Aorta (tissue), 5 donors: ENCODE measurements around the gene LRRC10. TPM values are rescaled to one million over a fixed set of nuclear protein-coding genes. Genes with fewer than 3 reads are reported as not detected.

ENCODE experiments used
- ATAC-seq: fragments of 200-7000 bp; cut with Tn5 transposase; one replicate; pipeline ENCODE4 v1.9.1; 2022; ENCODE audit warnings: moderate library complexity; ENCODE audit not compliant: low FRiP score
- DNase-seq, 2 donors: peaks; one replicate each; pipeline ENCODE4 v3.0.0-alpha.2; 2020
- H3K27ac ChIP-seq, 2 donors: one replicate each; pipeline ENCODE4 v1.5.1; 2013; ENCODE audit warnings: low read length in 2 of 2, mild to moderate bottlenecking in 2 of 2, moderate library complexity in 2 of 2, control low read depth in 1 of 2, inconsistent platforms in 1 of 2, low read depth in 1 of 2
- H3K27me3 ChIP-seq, 2 donors: one replicate each; pipeline ENCODE4 v1.6.1; 2013; ENCODE audit warnings: control low read depth in 1 of 2, low read length in 1 of 2, mild to moderate bottlenecking in 1 of 2, moderate library complexity in 1 of 2; ENCODE audit not compliant: insufficient read depth in 2 of 2, control insufficient read depth in 1 of 2
- H3K36me3 ChIP-seq, 2 donors: one replicate each; pipeline ENCODE4 v1.6.1; 2013; ENCODE audit warnings: control low read depth in 1 of 2, low read length in 1 of 2, mild to moderate bottlenecking in 1 of 2; ENCODE audit not compliant: insufficient read depth in 2 of 2, control insufficient read depth in 1 of 2
- H3K4me1 ChIP-seq, 2 donors: one replicate each; pipeline ENCODE4 v1.6.1; 2013; ENCODE audit warnings: low read length in 2 of 2, control low read depth in 1 of 2, mild to moderate bottlenecking in 1 of 2, moderate library complexity in 1 of 2; ENCODE audit not compliant: insufficient read depth in 2 of 2, control insufficient read depth in 1 of 2
- H3K4me3 ChIP-seq, 2 donors: one replicate each; pipeline ENCODE4 v1.5.1; 2013; ENCODE audit warnings: low read length in 2 of 2, control low read depth in 1 of 2, mild to moderate bottlenecking in 1 of 2
- H3K9me3 ChIP-seq: one replicate; pipeline ENCODE4 v1.6.1; 2013; ENCODE audit warnings: mild to moderate bottlenecking, low read length; ENCODE audit not compliant: control insufficient read depth
- WGBS, 2 donors: extraction: QIAGEN DNeasy Blood & Tissue Kit; methylation state at CpG; one replicate each; pipeline ENCODE4 v1.1.7; 2013; 5-methylcytosine and 5-hydroxymethylcytosine counted together
- intact Hi-C, 2 donors: fragments of 100-400 bp; cut with DNase I; formaldehyde crosslinking; loops; one replicate each; pipeline versions ENCODE4 v1.14.2 to v1.15.0; 2022
- polyA plus RNA-seq, 2 donors: library from polyadenylated mRNA; stranded (reverse); fragments of 200-250 nt; gene quantifications; one replicate each; pipeline ENCODE4 v1.2.3, GENCODE V29; 2013
- total RNA-seq, 2 donors: library from RNA; stranded (reverse); fragmentation: NEBNext Ultra II Directional; extraction: Animal tissue kit (Norgen Biotek cat#: 25700); gene quantifications; one replicate each; pipeline ENCODE4 v1.2.1, GENCODE V29; 2021
- donor health status: healthy with polysubstance abuse.
- donor health status: Bipolar disorder and iron deficiency.
- donor health status: DM: no; HTN: no; CAD: no.
- donor health status: DM: no; HTN: no; CAD: no.
- donor health status: DM: yes; HTN: yes; CAD: no.

LRRC10 gene
- total and polyA plus RNA-seq, 4 donors, result 0.25 TPM; not detected in 3

DNA sequence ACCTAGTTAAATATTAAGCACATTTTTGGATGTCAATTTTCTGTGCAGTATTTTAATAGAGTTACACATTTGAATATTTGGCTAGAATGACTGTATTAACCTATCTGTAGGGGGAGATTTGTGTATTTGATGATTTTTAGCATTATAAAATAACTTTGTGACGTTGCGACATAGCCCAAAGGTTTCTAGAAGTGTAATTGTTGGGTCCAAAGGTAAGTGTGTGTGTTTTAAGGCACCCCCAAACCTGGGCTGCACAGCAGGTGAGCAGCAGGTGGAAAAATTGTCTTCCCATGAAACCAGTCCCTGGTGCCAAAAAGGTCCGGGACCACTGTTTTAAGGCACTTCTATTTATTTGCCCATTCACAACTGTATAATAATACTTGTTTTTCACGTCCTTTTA, 22.2 kb downstream of the LRRC10 start:
- intact Hi-C loops, result no loop called here
- H3K27ac ChIP-seq, result no peak overlapping the region
- H3K36me3 ChIP-seq, result peaks cover 2 to 7% of the 10 kb centered on the region in 2 donors
- ATAC-seq (no peak), DNase-seq (no peak)
- H3K27me3 ChIP-seq, result no peaks in the 10 kb centered on the region
- H3K4me3 ChIP-seq, result no peak overlapping the region
- H3K9me3 ChIP-seq, result no peaks in the 10 kb centered on the region
- H3K4me1 ChIP-seq, result peaks cover 0 to 1% of the 10 kb centered on the region in 2 donors
- WGBS, 2 donors, result 86 to 87% methylated on average over 4 of the region's 4 CpGs

DNA sequence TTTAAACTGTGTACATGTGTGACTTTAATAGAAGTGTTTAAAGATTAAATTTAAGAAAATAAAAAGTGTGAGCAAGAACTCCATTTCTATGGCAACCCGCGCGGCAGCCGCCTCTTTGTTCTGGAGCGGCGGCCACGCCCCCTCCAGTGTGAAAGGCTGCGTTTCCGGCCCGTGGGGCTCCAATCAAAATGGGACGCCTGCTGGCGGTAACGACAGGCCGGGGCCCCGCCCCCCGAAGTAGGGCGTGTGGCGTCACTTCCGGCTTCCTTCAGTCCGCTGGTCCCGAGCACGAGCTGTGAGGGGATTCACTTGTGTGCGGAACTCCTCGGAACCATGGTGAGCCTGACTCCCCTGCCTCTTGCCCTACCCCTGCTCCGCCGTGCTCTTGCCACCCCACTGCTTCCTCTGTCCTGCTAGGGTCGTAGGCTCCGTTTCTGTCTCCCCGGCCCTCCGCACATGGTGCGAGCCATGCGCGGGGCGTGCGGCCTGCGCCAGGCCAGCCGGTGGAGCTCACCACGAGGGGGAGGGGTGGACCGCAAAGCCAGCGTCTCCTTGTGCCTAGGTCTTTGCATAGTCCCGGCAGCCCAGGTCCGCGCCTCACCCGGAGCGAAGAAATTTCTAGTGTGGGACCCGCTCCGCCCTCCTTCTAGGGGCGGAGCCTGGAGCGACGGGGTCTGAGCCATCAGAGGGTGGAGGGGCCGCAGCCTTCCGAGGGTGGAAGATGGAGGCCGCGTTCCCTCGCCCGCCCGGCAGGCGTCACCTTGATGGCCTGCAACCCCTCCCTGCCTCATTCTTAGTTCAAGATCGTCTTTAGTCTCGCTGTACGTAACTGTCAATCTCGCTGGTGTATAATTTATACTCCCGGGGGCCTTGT, 25.3 kb downstream of the LRRC10 start, which contains the start of gene CCT2:
TSS of gene CCT2 (plus strand) at position 271 of the 874 bp plus-strand sequence. CDS start at position 334, 63 bp downstream.
- Histone ChIP-seq H3K27ac (peak within 1 kb of the TSS in 1 of 2 donors; percentile 43), H3K4me3 (peak within 1 kb of the TSS; percentile 52 to 62), H3K4me1 (peaks cover 0 to 1% of the 10 kb centered on the region in 2 donors), H3K9me3 (no peaks in the 10 kb centered on the region), H3K36me3 (peaks cover 2% of the 10 kb centered on the region in 2 donors), H3K27me3 (no peaks in the 10 kb centered on the region)
- ATAC-seq (peak; percentile 100), DNase-seq (peak; percentile 98 to 99)
- 0 to 1% methylated on average over 62 to 63 of the region's 63 CpGs for WGBS, 2 donors
- intact Hi-C loops, result no loop called here

DNA sequence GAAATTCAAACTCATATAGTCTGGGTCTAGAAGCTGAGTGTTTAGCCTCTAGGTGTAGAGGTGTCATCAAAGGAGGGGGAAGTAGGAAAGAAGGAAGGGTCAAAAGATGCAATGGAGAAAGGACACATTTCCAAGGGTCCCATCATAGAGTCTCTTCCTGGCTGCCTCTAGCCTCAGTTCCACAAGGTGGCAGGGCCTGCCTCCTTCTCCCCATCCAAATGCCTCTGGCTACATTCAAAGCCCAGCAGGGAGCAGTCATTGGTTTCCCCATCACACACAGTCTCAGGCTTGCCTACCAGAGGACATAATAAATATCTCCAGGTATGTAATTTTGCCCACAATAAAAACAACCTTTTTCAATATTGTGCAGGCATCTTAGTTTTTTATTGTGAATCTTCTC, 27.5 kb downstream of the LRRC10 start:
- no peak overlapping the region for H3K4me3 ChIP-seq
- no peaks in the 10 kb centered on the region for H3K36me3 ChIP-seq
- intact Hi-C loops, result no loop called here
- no peaks in the 10 kb centered on the region for H3K27me3 ChIP-seq
- no peak for DNase-seq
- H3K4me1 ChIP-seq, result peaks cover 0 to 1% of the 10 kb centered on the region in 2 donors
- no peak overlapping the region for H3K27ac ChIP-seq
- no peak for ATAC-seq
- no peaks in the 10 kb centered on the region for H3K9me3 ChIP-seq

DNA sequence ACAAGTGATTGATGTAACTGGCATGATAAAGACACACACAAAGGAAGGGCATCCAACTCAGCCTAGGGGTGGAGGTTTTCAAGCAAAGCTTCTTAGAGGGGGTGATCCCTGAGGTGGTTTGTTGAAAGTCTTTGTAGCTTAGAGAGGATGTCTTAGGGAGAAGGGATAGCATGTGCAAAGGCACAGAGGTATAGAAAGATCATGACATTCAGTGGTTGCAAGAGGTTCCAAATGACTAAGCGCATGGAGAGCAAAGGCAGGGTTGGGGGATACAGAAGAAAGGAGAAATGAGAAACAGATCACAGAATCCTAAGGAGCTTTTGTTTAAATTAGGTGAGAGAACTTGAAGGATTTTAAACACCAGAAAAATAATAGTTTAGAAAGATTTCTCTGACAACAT, 30.6 kb downstream of the LRRC10 start:
- WGBS, 2 donors, result 99 to 100% methylated on average over 1 of the region's 1 CpG
- Histone ChIP-seq H3K27me3 (no peaks in the 10 kb centered on the region), H3K4me1 (no peaks in the 10 kb centered on the region), H3K4me3 (no peak overlapping the region), H3K27ac (no peak overlapping the region), H3K9me3 (no peaks in the 10 kb centered on the region), H3K36me3 (no peaks in the 10 kb centered on the region)
- intact Hi-C loops, result no loop called here
- ATAC-seq (no peak), DNase-seq (no peak)

DNA sequence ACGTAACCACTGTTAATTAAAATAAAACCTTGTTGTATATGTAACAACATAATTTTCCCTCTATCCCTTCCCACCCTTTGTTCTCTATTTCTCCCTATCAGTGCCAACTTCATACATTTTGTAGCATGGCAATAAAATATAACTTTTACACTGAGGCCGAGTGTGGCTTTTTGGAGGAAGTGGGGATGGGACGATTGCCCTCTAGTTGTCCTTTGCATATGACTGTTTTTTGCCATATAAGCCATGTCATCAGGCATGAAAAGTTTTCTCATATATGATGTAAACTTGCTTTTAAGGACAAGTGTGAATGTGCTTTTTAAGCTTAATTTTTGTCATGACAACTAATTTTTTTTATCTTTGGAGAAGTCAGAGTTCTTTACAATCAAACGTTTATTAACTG, 31.7 kb downstream of the LRRC10 start:
- Histone ChIP-seq H3K4me3 (no peak overlapping the region), H3K36me3 (peaks cover 0 to 2% of the 10 kb centered on the region in 2 donors), H3K27me3 (no peaks in the 10 kb centered on the region), H3K27ac (no peak overlapping the region), H3K4me1 (no peaks in the 10 kb centered on the region), H3K9me3 (no peaks in the 10 kb centered on the region)
- ATAC-seq (no peak), DNase-seq (no peak)
- WGBS, 2 donors, result 76 to 83% methylated on average over 4 of the region's 4 CpGs
- intact Hi-C loops, result loop anchor here in 1 of 2 donors (10.0 kb wide), 1 partner anchor 164 kb away; no protein-coding TSS in a partner anchor

DNA sequence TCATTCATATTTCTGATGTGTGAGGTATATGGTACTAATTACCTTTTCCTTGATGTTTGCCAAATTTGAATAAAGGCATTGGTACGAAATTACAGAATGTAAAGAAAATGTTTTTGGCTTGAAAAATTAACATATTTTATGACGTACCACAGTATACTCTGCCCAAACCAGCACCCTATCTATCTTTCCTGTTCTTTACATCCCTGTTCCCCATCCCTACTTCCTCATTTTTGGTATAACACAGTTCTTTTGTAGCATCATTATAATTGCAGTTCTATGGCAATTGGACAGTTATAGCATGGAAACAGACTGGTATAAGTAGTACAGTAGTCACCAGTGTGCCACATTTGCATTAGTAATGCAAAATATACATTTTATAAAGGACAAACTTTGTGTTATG, 32.4 kb downstream of the LRRC10 start:
- 84 to 85% methylated on average over 2 of the region's 2 CpGs for WGBS, 2 donors
- ATAC-seq (no peak), DNase-seq (no peak)
- no peaks in the 10 kb centered on the region for H3K4me1 ChIP-seq
- H3K4me3 ChIP-seq, result no peak overlapping the region
- no peaks in the 10 kb centered on the region for H3K9me3 ChIP-seq
- H3K27ac ChIP-seq, result no peak overlapping the region
- intact Hi-C loops, result loop anchor here in 1 of 2 donors (10.0 kb wide), 1 partner anchor 163 kb away; no protein-coding TSS in a partner anchor
- H3K27me3 ChIP-seq, result no peaks in the 10 kb centered on the region
- peaks cover 0 to 2% of the 10 kb centered on the region in 2 donors for H3K36me3 ChIP-seq

DNA sequence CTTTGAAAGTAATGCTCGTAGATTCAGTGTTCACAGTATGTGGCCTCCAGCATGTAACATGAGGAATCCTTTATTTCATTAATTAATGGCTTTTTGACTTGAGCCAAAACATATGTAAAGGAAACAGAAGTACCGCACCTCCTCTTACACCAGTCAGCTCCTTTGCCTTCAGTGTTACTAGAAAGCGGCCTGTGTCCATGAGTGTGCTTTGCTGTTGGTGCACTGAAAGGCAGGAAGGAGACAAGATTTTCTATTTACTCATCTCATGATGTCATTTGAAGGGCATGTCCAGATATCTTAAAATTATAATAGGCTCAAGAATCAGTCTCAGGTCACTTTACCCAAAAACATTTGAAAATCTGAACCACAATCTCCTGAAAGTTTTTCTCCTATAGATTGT, 35.4 kb downstream of the LRRC10 start:
- Histone ChIP-seq H3K9me3 (no peaks in the 10 kb centered on the region), H3K36me3 (peaks cover 3% of the 10 kb centered on the region in 2 donors), H3K27me3 (no peaks in the 10 kb centered on the region), H3K27ac (no peak overlapping the region), H3K4me3 (no peak overlapping the region), H3K4me1 (no peaks in the 10 kb centered on the region)
- DNase-seq, result no peak
- ATAC-seq, result no peak
- 89 to 91% methylated on average over 3 of the region's 3 CpGs for WGBS, 2 donors
- intact Hi-C loops, result loop anchor here in 1 of 2 donors (10.0 kb wide), 1 partner anchor 161 kb away; no protein-coding TSS in a partner anchor

DNA sequence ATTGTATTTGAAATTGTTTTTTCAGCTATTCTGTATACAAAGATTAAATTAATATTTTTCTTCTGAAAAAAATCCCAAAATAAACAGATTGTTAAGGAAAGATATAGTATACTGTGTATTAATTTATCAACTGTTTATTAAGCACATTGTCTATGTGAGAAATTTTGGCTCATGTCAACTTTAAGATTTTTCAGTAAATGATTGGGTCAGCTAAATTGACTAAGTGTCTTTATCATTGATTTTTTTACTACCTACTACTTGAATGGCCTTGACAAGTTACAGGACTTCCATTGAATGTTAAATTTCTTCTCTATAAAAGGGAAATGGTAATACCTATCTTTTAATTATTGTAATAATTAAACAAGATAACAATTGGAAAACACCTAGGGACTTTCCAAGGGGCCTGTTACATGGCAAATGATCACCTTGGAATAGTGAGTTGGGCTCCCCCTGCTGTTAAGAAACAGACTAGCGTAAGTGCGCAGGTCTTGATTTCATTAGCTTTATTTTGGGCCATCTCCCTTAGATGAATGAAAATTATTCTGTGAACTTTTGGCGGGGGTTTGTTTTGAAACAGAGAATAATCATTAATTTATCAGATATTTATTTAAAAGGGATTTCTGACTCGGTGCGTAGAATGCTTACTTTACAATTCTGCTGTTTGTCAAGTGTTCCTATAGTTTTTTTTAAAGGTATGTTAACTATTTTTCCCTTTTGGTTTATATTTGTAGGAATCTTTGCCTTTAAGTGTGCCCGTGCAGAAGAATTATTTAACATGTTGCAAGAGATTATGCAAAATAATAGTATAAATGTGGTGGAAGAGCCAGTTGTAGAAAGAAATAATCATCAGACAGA, 39.9 kb downstream of the LRRC10 start:
- no peak overlapping the region for H3K4me3 ChIP-seq
- H3K4me1 ChIP-seq, result no peaks in the 10 kb centered on the region
- ATAC-seq (no peak), DNase-seq (peak in 1 of 2 donors; percentile 49)
- no peaks in the 10 kb centered on the region for H3K27me3 ChIP-seq
- 22 to 24% methylated on average over 6 of the region's 6 CpGs for WGBS, 2 donors
- intact Hi-C loops, result loop anchor here (1.0 to 10.0 kb wide), 5 partner anchors 98 to 183 kb away; partner anchors contain the start of gene FRS2 (in 1 of the 2)
- H3K36me3 ChIP-seq, result peaks cover 3% of the 10 kb centered on the region in 2 donors
- H3K27ac ChIP-seq, result no peak overlapping the region
- no peaks in the 10 kb centered on the region for H3K9me3 ChIP-seq
